ENCODE data around the gene MX1.

Gene MX1

GRCh38 chr21:41500363-41500762 is 74.3 kb downstream of the MX1 start:
- H3K4me1 ChIP-seq (ENCODE audit: control insufficient read depth in 2 of 2, insufficient read depth in 2 of 2, low read length in 2 of 2), result peaks cover 53 to 73% of the 10 kb centered on the region in 2 donors
- no peaks in the 10 kb centered on the region for H3K9me3 ChIP-seq (ENCODE audit: control insufficient read depth in 2 of 2, low read length in 2 of 2)
- peak overlapping the region; percentile 20 to 37 for H3K4me3 ChIP-seq (ENCODE audit: low read length in 2 of 2)
- H3K27me3 ChIP-seq (ENCODE audit: control insufficient read depth in 2 of 2, insufficient read depth in 2 of 2, low read length in 2 of 2), result no peaks in the 10 kb centered on the region
- H3K9ac ChIP-seq (ENCODE audit: low read depth in 1 of 2, low read length in 2 of 2), result peak overlapping the region; percentile 52 to 61
- peak overlapping the region; percentile 88 to 97 for H3K27ac ChIP-seq (ENCODE audit: low read depth in 2 of 2, low read length in 2 of 2)
- peaks cover 9 to 33% of the 10 kb centered on the region in 2 donors for H3K36me3 ChIP-seq (ENCODE audit: control insufficient read depth in 2 of 2, insufficient read depth in 2 of 2, low read length in 2 of 2)

- H3K27ac ChIP-seq (ENCODE audit: low read depth in 2 of 2, low read length in 2 of 2), result peak overlapping the region; percentile 88 to 97
Measured at GRCh38 chr21:41500931-41501381, 74.9 kb downstream of the MX1 start.

GRCh38 chr21:41501919-41502318 is 75.9 kb downstream of the MX1 start:
- peak overlapping the region in 1 of 2 donors; percentile 47 for H3K9ac ChIP-seq (ENCODE audit: low read depth in 1 of 2, low read length in 2 of 2)
- H3K36me3 ChIP-seq (ENCODE audit: control insufficient read depth in 2 of 2, insufficient read depth in 2 of 2, low read length in 2 of 2), result peaks cover 9 to 39% of the 10 kb centered on the region in 2 donors
- H3K9me3 ChIP-seq (ENCODE audit: control insufficient read depth in 2 of 2, low read length in 2 of 2), result no peaks in the 10 kb centered on the region
- H3K4me1 ChIP-seq (ENCODE audit: control insufficient read depth in 2 of 2, insufficient read depth in 2 of 2, low read length in 2 of 2), result peaks cover 57 to 75% of the 10 kb centered on the region in 2 donors
- H3K4me3 ChIP-seq (ENCODE audit: low read length in 2 of 2), result peak overlapping the region in 1 of 2 donors; percentile 41
- peak overlapping the region; percentile 88 to 97 for H3K27ac ChIP-seq (ENCODE audit: low read depth in 2 of 2, low read length in 2 of 2)
- H3K27me3 ChIP-seq (ENCODE audit: control insufficient read depth in 2 of 2, insufficient read depth in 2 of 2, low read length in 2 of 2), result peaks cover 0 to 2% of the 10 kb centered on the region in 2 donors

More at GRCh38 chr21:41500931-41501381, 74.9 kb downstream of the MX1 start:
- peak overlapping the region; percentile 20 to 37 for H3K4me3 ChIP-seq (ENCODE audit: low read length in 2 of 2)
- peaks cover 57 to 75% of the 10 kb centered on the region in 2 donors for H3K4me1 ChIP-seq (ENCODE audit: control insufficient read depth in 2 of 2, insufficient read depth in 2 of 2, low read length in 2 of 2)
- H3K9ac ChIP-seq (ENCODE audit: low read depth in 1 of 2, low read length in 2 of 2), result peak overlapping the region; percentile 52 to 61
- H3K27me3 ChIP-seq (ENCODE audit: control insufficient read depth in 2 of 2, insufficient read depth in 2 of 2, low read length in 2 of 2), result no peaks in the 10 kb centered on the region
- no peaks in the 10 kb centered on the region for H3K9me3 ChIP-seq (ENCODE audit: control insufficient read depth in 2 of 2, low read length in 2 of 2)
- peaks cover 9 to 33% of the 10 kb centered on the region in 2 donors for H3K36me3 ChIP-seq (ENCODE audit: control insufficient read depth in 2 of 2, insufficient read depth in 2 of 2, low read length in 2 of 2)

GRCh38 chr21:41503331-41503730 is 77.3 kb downstream of the MX1 start:
- peak overlapping the region; percentile 77 to 97 for H3K27ac ChIP-seq (ENCODE audit: low read depth in 2 of 2, low read length in 2 of 2)
- H3K9me3 ChIP-seq (ENCODE audit: control insufficient read depth in 2 of 2, low read length in 2 of 2), result no peaks in the 10 kb centered on the region
- H3K9ac ChIP-seq (ENCODE audit: low read depth in 1 of 2, low read length in 2 of 2), result peak overlapping the region; percentile 10 to 39
- H3K36me3 ChIP-seq (ENCODE audit: control insufficient read depth in 2 of 2, insufficient read depth in 2 of 2, low read length in 2 of 2), result peaks cover 3 to 30% of the 10 kb centered on the region in 2 donors
- H3K27me3 ChIP-seq (ENCODE audit: control insufficient read depth in 2 of 2, insufficient read depth in 2 of 2, low read length in 2 of 2), result peaks cover 0 to 2% of the 10 kb centered on the region in 2 donors
- peaks cover 48 to 66% of the 10 kb centered on the region in 2 donors for H3K4me1 ChIP-seq (ENCODE audit: control insufficient read depth in 2 of 2, insufficient read depth in 2 of 2, low read length in 2 of 2)
- H3K4me3 ChIP-seq (ENCODE audit: low read length in 2 of 2), result no peak overlapping the region

- Histone ChIP-seq H3K36me3 (ENCODE audit: control insufficient read depth in 2 of 2, insufficient read depth in 2 of 2, low read length in 2 of 2) (peaks cover 3 to 30% of the 10 kb centered on the region in 2 donors), H3K27me3 (ENCODE audit: control insufficient read depth in 2 of 2, insufficient read depth in 2 of 2, low read length in 2 of 2) (peaks cover 3 to 6% of the 10 kb centered on the region in 2 donors), H3K4me3 (ENCODE audit: low read length in 2 of 2) (peak overlapping the region; percentile 71 to 89), H3K4me1 (ENCODE audit: control insufficient read depth in 2 of 2, insufficient read depth in 2 of 2, low read length in 2 of 2) (peaks cover 44 to 66% of the 10 kb centered on the region in 2 donors), H3K9me3 (ENCODE audit: control insufficient read depth in 2 of 2, low read length in 2 of 2) (no peaks in the 10 kb centered on the region), H3K27ac (ENCODE audit: low read depth in 2 of 2, low read length in 2 of 2) (peak overlapping the region; percentile 77 to 97), H3K9ac (ENCODE audit: low read depth in 1 of 2, low read length in 2 of 2) (peak overlapping the region in 1 of 2 donors; percentile 98)
Measured at GRCh38 chr21:41504030-41504429, 78.0 kb downstream of the MX1 start.

GRCh38 chr21:41506005-41506594 is 80.1 kb downstream of the MX1 start:
- Histone ChIP-seq H3K9ac (ENCODE audit: low read depth in 1 of 2, low read length in 2 of 2) (peak overlapping the region; percentile 83 to 98), H3K4me3 (ENCODE audit: low read length in 2 of 2) (peak overlapping the region; percentile 71 to 89), H3K27me3 (ENCODE audit: control insufficient read depth in 2 of 2, insufficient read depth in 2 of 2, low read length in 2 of 2) (peaks cover 3 to 6% of the 10 kb centered on the region in 2 donors), H3K27ac (ENCODE audit: low read depth in 2 of 2, low read length in 2 of 2) (peak overlapping the region; percentile 83 to 97), H3K36me3 (ENCODE audit: control insufficient read depth in 2 of 2, insufficient read depth in 2 of 2, low read length in 2 of 2) (peaks cover 3 to 27% of the 10 kb centered on the region in 2 donors), H3K4me1 (ENCODE audit: control insufficient read depth in 2 of 2, insufficient read depth in 2 of 2, low read length in 2 of 2) (peaks cover 40 to 63% of the 10 kb centered on the region in 2 donors), H3K9me3 (ENCODE audit: control insufficient read depth in 2 of 2, low read length in 2 of 2) (no peaks in the 10 kb centered on the region)

- Histone ChIP-seq H3K9me3 (ENCODE audit: control insufficient read depth in 2 of 2, low read length in 2 of 2) (no peaks in the 10 kb centered on the region), H3K36me3 (ENCODE audit: control insufficient read depth in 2 of 2, insufficient read depth in 2 of 2, low read length in 2 of 2) (peaks cover 3 to 27% of the 10 kb centered on the region in 2 donors), H3K27ac (ENCODE audit: low read depth in 2 of 2, low read length in 2 of 2) (peak overlapping the region; percentile 83 to 97), H3K27me3 (ENCODE audit: control insufficient read depth in 2 of 2, insufficient read depth in 2 of 2, low read length in 2 of 2) (peaks cover 3 to 6% of the 10 kb centered on the region in 2 donors), H3K9ac (ENCODE audit: low read depth in 1 of 2, low read length in 2 of 2) (peak overlapping the region; percentile 83 to 98), H3K4me1 (ENCODE audit: control insufficient read depth in 2 of 2, insufficient read depth in 2 of 2, low read length in 2 of 2) (peaks cover 41 to 63% of the 10 kb centered on the region in 2 donors), H3K4me3 (ENCODE audit: low read length in 2 of 2) (peak overlapping the region; percentile 71 to 89)
Measured at GRCh38 chr21:41506611-41507520, 80.8 kb downstream of the MX1 start.

- peak within 1 kb of the TSS; percentile 71 to 89 for H3K4me3 ChIP-seq (ENCODE audit: low read length in 2 of 2)
- H3K9me3 ChIP-seq (ENCODE audit: control insufficient read depth in 2 of 2, low read length in 2 of 2), result no peaks in the 10 kb centered on the region
- peak within 1 kb of the TSS; percentile 97 to 98 for H3K27ac ChIP-seq (ENCODE audit: low read depth in 2 of 2, low read length in 2 of 2)
- peak within 1 kb of the TSS; percentile 88 to 98 for H3K9ac ChIP-seq (ENCODE audit: low read depth in 1 of 2, low read length in 2 of 2)
- peaks cover 0 to 20% of the 10 kb centered on the region in 2 donors for H3K36me3 ChIP-seq (ENCODE audit: control insufficient read depth in 2 of 2, insufficient read depth in 2 of 2, low read length in 2 of 2)
- peaks cover 36 to 59% of the 10 kb centered on the region in 2 donors for H3K4me1 ChIP-seq (ENCODE audit: control insufficient read depth in 2 of 2, insufficient read depth in 2 of 2, low read length in 2 of 2)
- peaks cover 3 to 6% of the 10 kb centered on the region in 2 donors for H3K27me3 ChIP-seq (ENCODE audit: control insufficient read depth in 2 of 2, insufficient read depth in 2 of 2, low read length in 2 of 2)
Measured at GRCh38 chr21:41507521-41508414, 81.7 kb downstream of the MX1 start, which contains the start of gene TMPRSS2. TMPRSS2 (minus strand) TSS chr21:41508158; CDS start chr21:41498133, 10,025 bp downstream.

- H3K27ac ChIP-seq (ENCODE audit: low read depth in 2 of 2, low read length in 2 of 2), result peak overlapping the region; percentile 97 to 98
- H3K36me3 ChIP-seq (ENCODE audit: control insufficient read depth in 2 of 2, insufficient read depth in 2 of 2, low read length in 2 of 2), result peaks cover 0 to 13% of the 10 kb centered on the region in 2 donors
- peak overlapping the region; percentile 88 to 90 for H3K9ac ChIP-seq (ENCODE audit: low read depth in 1 of 2, low read length in 2 of 2)
- peaks cover 3 to 6% of the 10 kb centered on the region in 2 donors for H3K27me3 ChIP-seq (ENCODE audit: control insufficient read depth in 2 of 2, insufficient read depth in 2 of 2, low read length in 2 of 2)
- H3K4me3 ChIP-seq (ENCODE audit: low read length in 2 of 2), result peak overlapping the region; percentile 57 to 69
- H3K9me3 ChIP-seq (ENCODE audit: control insufficient read depth in 2 of 2, low read length in 2 of 2), result no peaks in the 10 kb centered on the region
- peaks cover 35 to 52% of the 10 kb centered on the region in 2 donors for H3K4me1 ChIP-seq (ENCODE audit: control insufficient read depth in 2 of 2, insufficient read depth in 2 of 2, low read length in 2 of 2)
Measured at GRCh38 chr21:41508415-41509144, 82.5 kb downstream of the MX1 start.

Measured in mucosa of rectum (tissue), 2 donors.